GM19240 (cell line): Measurements from ENCODE around the gene APPL1.
"Not testable (repeated sequence)": the region's sequence is repeated elsewhere in the genome, so short reads cannot be mapped to it uniquely, and the experiment has no call there.

Source experiments
- DNase-seq: peaks from one replicate; pipeline ENCODE4 v3.0.0; 2011; ENCODE audit warnings: low spot score; ENCODE audit not compliant: insufficient read length

APPL1 gene

DNA sequence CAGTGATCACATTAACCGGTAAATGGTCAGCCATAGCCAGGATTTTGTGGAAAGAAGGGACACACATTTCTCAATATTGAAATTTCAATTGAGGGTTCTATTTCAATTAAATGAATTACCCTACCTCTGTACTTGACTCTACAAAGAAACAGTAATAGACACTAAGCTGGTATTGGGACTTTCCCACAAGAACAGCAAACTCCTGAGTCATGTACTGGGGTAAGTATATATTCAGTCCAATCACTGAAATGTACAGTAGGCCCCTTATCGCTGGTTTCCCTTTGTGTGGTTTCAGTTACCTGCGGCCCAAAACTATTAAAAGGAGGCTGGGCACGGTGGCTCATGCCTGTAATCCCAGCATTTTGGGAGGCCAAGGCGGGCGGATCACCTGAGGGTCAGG is 47.3 kb downstream of the APPL1 start:
- DNase-seq, result no peak

DNA sequence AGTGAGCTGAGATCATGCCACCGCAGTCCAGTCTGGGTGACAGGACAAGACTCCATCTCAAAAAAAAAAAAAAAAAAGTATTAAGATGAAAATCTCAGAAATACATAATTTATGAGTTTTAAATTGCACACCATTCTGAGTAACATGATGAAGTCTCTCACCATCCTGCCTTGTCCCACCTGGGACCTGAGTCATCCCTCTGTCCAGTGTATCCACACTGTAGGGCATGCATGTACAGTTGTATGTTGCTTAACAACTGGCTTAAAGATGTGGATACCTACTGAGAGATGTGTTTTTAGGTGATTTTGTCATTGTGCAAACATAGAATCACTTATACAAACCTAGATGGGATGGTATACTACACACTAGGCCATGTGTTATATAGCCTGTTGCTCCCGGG is 47.9 kb downstream of the APPL1 start:
- DNase-seq, result no peak

DNA sequence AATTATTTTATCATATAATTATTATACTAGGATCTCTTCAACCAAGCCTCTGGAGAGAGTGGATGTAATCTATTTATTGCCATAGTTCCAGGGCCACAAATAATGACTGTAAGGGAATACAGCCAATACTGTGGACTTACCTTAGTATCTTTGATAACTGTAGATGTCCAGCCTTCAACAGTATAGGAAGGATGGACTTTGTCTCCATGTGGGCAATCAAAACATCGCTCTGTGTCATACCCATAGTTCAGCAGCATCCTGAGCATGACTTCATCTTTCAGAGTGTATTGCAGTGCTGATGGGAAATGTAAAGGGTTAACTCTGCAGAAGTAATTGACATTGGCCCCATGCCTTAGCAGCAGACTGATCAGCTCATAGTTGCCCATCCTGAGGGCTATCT is 50.7 kb downstream of the APPL1 start:
- DNase-seq, result no peak

DNA sequence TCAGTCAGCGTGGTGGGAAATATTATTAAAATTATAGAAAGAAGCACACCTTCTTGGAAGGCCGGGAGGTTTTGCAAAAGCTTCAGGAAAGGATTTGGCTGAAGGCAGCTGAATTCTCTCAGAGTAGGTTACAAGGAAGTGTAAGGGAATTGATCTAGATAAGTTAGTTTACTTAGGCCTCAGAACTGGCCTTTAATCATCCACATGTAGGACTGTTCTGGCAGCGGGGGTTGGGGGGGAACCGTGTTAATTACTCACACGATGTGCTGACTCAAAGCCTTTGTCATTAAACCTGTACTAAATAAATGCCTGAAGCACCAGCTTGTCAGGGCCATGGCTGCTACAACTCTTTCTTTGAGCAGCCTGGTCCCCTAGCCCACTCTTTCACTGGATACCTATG is 52.2 kb downstream of the APPL1 start:
- DNase-seq, result no peak

DNA sequence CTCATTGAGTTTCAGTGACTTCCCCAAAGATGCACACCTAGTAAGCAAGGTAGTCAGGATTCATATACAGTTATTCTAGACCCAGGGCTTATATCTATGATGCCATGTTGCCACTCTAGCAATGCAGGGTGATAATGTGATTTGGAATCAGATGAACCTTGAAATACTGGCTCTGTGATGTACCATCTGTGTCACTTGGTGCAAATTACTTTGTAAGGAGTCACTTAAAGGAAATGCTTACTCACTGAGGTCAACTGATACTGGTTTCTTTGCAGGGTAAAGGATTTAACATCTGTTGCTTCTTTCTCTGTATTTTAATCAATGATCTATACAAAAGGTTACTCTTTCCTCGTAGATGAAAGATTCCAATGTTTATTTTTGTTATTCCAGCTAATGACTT is 54.2 kb downstream of the APPL1 start:
- no peak for DNase-seq

DNA sequence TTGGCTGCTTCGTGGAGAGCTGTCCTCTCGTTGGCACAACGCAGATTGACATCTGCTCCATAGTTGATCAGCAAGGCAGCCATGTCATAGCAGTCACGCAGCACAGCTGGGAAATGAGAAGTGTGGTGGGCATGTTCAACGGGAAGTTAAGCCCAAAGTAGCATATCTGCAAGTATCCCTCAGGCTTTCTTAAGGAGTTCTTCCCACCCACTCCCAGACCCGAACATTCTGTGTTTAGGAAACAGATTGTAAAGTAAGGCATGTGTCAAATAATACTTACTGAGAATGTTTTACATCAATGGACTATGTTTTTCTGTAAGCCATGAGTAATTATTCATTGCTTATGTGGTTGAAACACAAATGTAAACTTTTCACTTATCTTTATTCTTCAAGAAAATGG is 55.8 kb downstream of the APPL1 start:
- no peak for DNase-seq

DNA sequence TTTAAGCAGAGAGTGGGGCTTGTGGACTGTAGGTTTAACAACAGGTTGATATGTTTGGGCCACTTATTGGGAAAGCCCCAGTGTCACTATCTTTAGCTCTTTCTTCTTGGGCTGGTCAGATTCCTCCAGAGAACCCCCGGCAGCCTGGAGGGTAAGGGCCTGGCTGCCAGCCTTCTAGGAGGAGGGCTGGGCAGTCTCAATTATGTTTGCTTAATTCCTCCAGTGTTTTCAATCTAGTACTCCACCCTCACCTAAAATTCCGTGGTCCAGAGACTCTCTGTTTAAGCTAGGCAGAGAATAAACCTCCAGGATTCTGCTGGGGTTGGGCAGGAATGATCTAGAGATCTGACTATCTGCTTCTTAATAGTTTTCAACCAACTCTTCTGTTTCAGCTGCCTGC is 59.7 kb downstream of the APPL1 start:
- DNase-seq, result no peak

DNA sequence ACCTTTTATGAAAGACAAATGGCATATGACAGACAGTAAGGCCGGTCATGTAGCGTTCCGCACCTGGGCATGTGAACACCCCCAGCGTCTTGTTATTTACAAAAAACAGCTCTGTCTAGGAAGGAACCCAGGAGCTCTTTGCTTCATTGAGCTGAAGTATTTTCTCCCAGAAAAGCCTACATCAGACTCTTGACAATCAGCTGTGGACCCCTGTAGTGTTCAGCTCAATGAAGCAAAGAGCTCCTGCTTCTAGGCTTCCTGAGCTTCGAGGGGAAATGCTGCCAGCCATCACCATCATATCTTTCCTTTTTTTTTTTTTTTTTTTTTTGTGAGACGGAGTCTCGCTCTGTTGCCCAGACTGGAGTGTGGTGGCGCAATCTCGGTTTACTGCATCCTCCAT is 60.9 kb downstream of the APPL1 start:
- no peak for DNase-seq

DNA sequence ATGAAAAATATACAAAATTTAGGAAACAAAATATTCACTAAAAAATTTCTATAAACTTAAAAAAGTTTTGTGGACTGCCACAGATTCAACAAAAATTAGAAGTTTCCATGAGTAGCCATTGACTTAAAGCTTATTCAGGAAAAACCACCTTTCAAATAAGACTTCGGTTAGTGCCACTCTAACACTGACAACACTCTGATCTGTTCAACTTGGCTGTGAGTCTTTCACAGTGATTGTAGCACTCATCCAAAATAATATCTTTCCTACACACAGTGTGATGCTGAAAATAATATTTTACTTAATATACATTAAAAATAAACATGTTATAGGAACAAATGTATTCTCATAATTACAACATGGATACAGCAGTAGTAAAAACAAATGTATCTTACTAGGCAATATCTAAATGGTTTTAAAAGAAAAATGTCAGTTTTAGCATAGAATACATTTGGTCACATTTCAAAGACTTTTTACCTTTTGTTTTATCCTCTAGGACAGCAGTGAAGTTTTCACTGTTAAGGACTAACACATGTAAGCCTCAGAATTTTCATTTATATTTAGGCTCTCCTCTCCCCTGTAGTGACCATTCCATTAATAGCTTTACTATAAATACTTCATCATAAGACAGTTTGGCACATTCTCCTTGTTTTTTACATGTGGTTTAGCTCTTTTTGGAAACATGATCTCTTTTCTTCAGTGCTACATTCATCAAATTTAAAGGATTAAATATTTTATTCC is 64.8 kb downstream of the APPL1 start, which contains the start of gene ASB14:
ASB14 (minus strand) TSS at position 527 of the 738 bp plus-strand sequence. CDS start 652 bp downstream, outside the sequence.
- DNase-seq, result no peak

DNA sequence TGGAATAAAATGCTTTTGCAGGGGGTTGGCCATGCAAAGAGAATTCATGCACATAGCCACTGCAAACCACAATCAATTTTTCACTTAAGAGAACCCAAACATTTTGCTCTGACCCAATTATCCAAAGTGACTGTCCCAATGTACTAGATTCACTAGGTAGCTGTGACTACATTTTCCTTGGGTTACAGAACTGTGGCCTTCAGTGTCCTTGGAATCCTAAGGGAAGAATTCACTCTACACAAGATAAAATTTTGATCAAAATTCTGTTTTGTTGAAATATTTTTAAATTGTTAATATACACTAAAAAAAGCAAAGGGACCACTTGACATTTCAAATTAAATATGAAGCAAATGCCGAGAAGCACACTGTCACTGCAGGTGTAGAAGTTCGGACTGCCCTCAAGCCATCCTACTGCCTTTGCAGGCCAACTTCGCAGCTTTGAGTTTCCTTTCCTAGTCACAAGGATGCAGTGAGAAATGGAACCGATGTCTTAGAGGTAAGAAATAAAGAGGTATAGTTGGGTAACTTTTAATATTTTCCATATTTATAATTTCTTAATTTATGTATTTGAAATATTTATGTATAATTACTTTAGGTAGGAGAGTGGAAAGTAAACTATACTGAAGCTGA is 65.5 kb downstream of the APPL1 start:
- DNase-seq, result no peak

DNA sequence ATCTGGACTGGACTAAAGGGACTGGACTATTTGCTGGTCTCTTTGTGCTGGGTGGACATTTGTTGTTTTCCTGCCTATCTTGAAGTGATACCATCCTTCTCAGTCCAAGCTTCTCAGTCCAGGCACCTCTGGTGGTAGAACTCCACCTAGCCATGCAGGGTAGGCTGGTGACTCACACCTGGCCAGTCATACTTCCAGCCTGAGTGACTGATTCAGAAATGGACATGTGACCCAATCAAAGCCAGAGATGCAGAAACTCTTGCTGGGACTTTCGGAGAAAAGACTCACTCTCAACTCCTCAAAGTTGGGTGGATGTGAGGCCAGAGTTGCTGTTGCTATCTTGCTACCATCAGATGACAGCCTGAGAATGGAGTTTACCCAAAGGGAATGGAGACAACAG is 70.5 kb downstream of the APPL1 start:
- no peak for DNase-seq

DNA sequence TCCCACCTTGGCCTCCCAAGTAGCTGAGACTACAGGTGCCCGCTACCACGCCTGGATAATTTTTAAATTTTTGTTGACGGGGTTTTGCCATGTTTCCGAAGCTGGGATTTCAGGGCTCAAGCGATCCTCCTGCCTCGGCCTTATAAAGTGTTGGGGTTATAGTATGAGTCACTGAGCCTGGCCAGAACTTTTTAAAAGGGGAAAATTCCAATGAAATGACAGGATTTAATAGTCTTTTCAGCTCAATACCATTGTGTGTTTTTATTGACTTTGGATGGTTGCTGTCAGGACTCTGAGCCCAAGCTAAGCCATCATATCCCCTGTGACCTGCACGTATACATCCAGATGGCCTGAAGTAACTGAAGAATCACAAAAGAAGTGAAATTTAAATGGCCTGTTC is 76.0 kb downstream of the APPL1 start:
- not testable (repeated sequence) for DNase-seq

DNA sequence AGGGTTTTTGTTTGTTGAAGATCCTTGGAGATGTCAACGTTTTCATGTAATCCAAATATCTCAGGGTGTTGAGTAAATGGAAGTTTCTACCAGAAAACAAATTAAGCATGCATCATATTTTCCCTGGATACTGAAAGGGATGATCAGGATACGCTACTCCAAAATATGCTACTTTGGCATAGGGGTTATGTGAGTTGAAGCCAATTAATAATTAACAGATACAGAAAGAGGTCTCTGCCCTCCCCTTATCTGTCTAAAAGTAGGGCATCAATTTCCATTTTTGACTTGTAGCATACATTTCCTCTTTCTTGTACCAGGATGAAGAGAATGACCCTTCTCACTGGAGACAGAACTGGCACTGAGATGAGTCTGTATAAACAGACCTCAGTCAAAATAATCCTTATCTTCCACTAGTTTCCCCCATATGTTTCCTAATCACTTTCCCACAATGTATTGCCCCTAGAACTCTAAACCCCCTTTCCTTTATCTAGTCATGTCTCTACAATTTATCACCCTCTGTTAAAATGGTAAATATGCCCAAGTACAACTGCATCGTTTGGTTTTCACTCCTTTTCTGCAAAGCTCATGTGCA is 82.3 kb downstream of the APPL1 start:
- no peak for DNase-seq

DNA sequence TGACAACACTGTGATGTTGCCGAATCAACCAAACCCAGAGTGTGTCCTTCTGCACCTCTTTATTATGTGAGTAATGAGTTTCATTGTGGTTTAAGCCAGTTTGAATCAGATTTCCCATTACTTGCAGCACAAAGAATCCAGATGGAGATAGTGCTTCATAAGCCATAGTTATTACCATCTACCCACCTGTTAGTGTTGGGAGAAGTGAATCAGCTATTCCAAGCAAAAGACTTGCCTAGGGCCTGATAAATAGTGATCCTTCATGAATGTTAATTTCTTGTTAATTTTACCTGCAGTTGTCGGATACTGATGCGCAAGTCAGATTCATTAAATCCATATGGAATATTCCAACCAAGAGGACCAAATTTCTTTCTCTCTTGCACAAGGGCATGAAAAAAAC is 86.7 kb downstream of the APPL1 start:
- DNase-seq, result no peak
